Neural cell (in vitro differentiated cells): Measurements from ENCODE around the gene WNT7B. TPM values are rescaled to one million over a fixed set of nuclear protein-coding genes. Genes with fewer than 3 reads are reported as not detected.

ENCODE experiments used
- H2AFZ ChIP-seq: fragments of 200-600, 300-800 bp; sonication (generic), shearing (Covaris generic); 2 replicates; pipeline ENCODE4 v1.6.0; 2014; ENCODE audit warnings: low read depth, mild to moderate bottlenecking, antibody characterized with exemption, low read length, moderate library complexity
- H3F3A ChIP-seq: fragments of 200-600 bp; shearing (Covaris generic); 2 replicates; pipeline ENCODE4 v1.6.1; 2016; ENCODE audit warnings: mild to moderate bottlenecking, moderate library complexity, mixed read lengths, antibody characterized with exemption, low read length; ENCODE audit not compliant: insufficient read depth, poor library complexity, severe bottlenecking
- H3K27ac ChIP-seq: fragments of 200-600, 300-800 bp; sonication (generic), shearing (Covaris generic); 2 replicates; pipeline ENCODE4 v1.5.1; 2014; ENCODE audit warnings: mild to moderate bottlenecking, low read length, moderate library complexity
- H3K27me3 ChIP-seq: fragments of 300-800, 200-600 bp; sonication (generic), shearing (Covaris generic); 2 replicates; pipeline ENCODE4 v1.6.0; 2014; ENCODE audit warnings: mild to moderate bottlenecking, low read depth, low read length, moderate library complexity; ENCODE audit not compliant: insufficient read depth
- H3K36me3 ChIP-seq: fragments of 300-800, 200-600 bp; sonication (generic), shearing (Covaris generic); 2 replicates; pipeline ENCODE4 v1.5.1; 2014; ENCODE audit warnings: mild to moderate bottlenecking, antibody characterized with exemption, low read length, moderate library complexity; ENCODE audit not compliant: insufficient read depth
- H3K4me2 ChIP-seq: fragments of 300-800, 200-600 bp; sonication (generic), shearing (Covaris generic); 2 replicates; pipeline ENCODE4 v1.6.0; 2014; ENCODE audit warnings: mild to moderate bottlenecking, low read length
- H3K4me3 ChIP-seq: fragments of 300-800, 200-600 bp; sonication (generic), shearing (Covaris generic); 2 replicates; pipeline ENCODE4 v1.5.1; 2014; ENCODE audit warnings: mild to moderate bottlenecking, low read length, moderate library complexity
- H3K79me2 ChIP-seq: fragments of 200-600 bp; shearing (Covaris generic); replicated peaks from 2 replicates; pipeline ENCODE4 v1.6.0; 2014; ENCODE audit warnings: mild to moderate bottlenecking, low read length, moderate library complexity; ENCODE audit not compliant: insufficient read depth
- H3K9ac ChIP-seq: fragments of 300-800, 200-600 bp; sonication (generic), shearing (Covaris generic); 2 replicates; pipeline ENCODE4 v1.6.1; 2016; ENCODE audit warnings: mild to moderate bottlenecking, low read length, mixed read lengths
- H3K9me2 ChIP-seq: fragments of 200-600 bp; shearing (Covaris generic); 2 replicates; pipeline ENCODE4 v1.6.1; 2016; ENCODE audit warnings: mild to moderate bottlenecking, low read length, mixed read lengths; ENCODE audit not compliant: insufficient read depth
- H3K9me3 ChIP-seq: fragments of 200-600, 300-800 bp; sonication (generic), shearing (Covaris generic); 2 replicates; pipeline ENCODE4 v1.6.1; 2016; ENCODE audit warnings: mild to moderate bottlenecking, mixed run types, low read length, moderate library complexity, mixed read lengths
- H4K20me1 ChIP-seq: fragments of 200-600 bp; shearing (Covaris generic); 2 replicates; pipeline ENCODE4 v1.6.1; 2016; ENCODE audit warnings: mild to moderate bottlenecking, mixed run types; ENCODE audit not compliant: insufficient read depth
- EP300 ChIP-seq: fragments of 450-650 bp; conservative IDR thresholded peaks from 2 replicates; pipeline ENCODE4 v1.6.1; 2014; ENCODE audit warnings: antibody characterized with exemption, mild to moderate bottlenecking, moderate library complexity; ENCODE audit not compliant: poor library complexity, severe bottlenecking
- EZH2 ChIP-seq: fragments of 200-600, 300-800 bp; shearing (Covaris generic), sonication (generic); IDR thresholded peaks from 2 replicates; pipeline ENCODE4 v1.6.1; 2014; ENCODE audit warnings: antibody characterized with exemption, low read length, borderline replicate concordance, mild to moderate bottlenecking; ENCODE audit not compliant: insufficient read depth, poor library complexity, severe bottlenecking
- MXI1 ChIP-seq: fragments of 450-650 bp; conservative IDR thresholded peaks from 2 replicates; pipeline ENCODE4 v1.6.1; 2014; ENCODE audit warnings: antibody characterized with exemption, mild to moderate bottlenecking; ENCODE audit not compliant: poor library complexity, severe bottlenecking
- POLR2AphosphoS5 ChIP-seq: IDR thresholded peaks from 2 replicates; pipeline ENCODE4 v1.6.1; 2012
- RAD21 ChIP-seq: fragments of 450-650 bp; conservative IDR thresholded peaks from 2 replicates; pipeline ENCODE4 v1.6.1; 2014; ENCODE audit warnings: antibody characterized with exemption, mild to moderate bottlenecking, moderate library complexity
- SMC3 ChIP-seq: fragments of 450-650 bp; conservative IDR thresholded peaks from 2 replicates; pipeline ENCODE4 v1.6.1; 2014; ENCODE audit warnings: antibody characterized with exemption, mild to moderate bottlenecking, moderate library complexity; ENCODE audit not compliant: poor library complexity
- TAF1 ChIP-seq: IDR thresholded peaks from 2 replicates; pipeline ENCODE4 v1.6.1; 2012; ENCODE audit warnings: low read depth
- polyA plus RNA-seq: library from polyadenylated mRNA; depleted of rRNA; stranded (reverse); fragments of >200 nt; gene quantifications from 2 replicates; pipeline ENCODE4 v1.2.3, GENCODE V29; 2014
- TF ChIP-seq, protein P1 (sequence below): IDR thresholded peaks from 2 replicates; pipeline ENCODE4 v1.6.1; 2012; ENCODE audit warnings: borderline replicate concordance
- TF ChIP-seq, protein P2 (sequence below): fragments of 450-650 bp; IDR thresholded peaks from 2 replicates; pipeline ENCODE4 v1.5.1; 2014; ENCODE audit warnings: antibody characterized with exemption, mild to moderate bottlenecking, moderate library complexity; ENCODE audit not compliant: poor library complexity, severe bottlenecking

Gene WNT7B
- polyA plus RNA-seq, 1 donor from 2014 or later: 0.16 TPM

DNA sequence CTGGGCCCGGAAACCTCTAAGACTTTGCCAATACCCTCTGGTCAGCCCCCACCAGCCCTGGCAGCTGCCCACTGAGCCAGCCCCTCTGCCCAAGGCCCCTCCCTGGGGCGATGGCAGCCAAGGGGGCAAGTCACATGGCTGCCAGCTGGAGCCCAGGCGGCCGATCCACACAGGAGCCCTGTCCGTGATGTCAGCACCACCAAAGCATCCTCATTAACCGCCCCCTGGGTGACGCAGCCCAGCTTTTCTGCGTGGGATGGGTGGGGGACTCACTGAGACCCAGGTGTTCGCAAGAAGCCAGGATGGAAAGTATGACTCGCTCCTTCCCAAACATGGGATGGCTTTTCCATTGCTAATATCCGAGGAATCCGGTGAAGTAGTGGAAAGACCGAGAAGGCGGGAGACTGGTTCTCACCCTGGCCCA lies 46.6 kb upstream of the WNT7B start:
- Histone ChIP-seq H3K27me3 (peaks cover 85% of the 10 kb centered on the region), H3K9me2 (no peaks in the 10 kb centered on the region), H3F3A (no peaks in the 10 kb centered on the region), H3K36me3 (no peaks in the 10 kb centered on the region), H2AFZ (no peak overlapping the region), H3K27ac (no peak overlapping the region), H3K4me3 (no peak overlapping the region), H3K9ac (no peak overlapping the region), H3K9me3 (no peaks in the 10 kb centered on the region), H3K4me2 (no peak overlapping the region), H4K20me1 (no peaks in the 10 kb centered on the region), H3K79me2 (no peaks in the 10 kb centered on the region)
- TF ChIP-seq, protein P1, sequence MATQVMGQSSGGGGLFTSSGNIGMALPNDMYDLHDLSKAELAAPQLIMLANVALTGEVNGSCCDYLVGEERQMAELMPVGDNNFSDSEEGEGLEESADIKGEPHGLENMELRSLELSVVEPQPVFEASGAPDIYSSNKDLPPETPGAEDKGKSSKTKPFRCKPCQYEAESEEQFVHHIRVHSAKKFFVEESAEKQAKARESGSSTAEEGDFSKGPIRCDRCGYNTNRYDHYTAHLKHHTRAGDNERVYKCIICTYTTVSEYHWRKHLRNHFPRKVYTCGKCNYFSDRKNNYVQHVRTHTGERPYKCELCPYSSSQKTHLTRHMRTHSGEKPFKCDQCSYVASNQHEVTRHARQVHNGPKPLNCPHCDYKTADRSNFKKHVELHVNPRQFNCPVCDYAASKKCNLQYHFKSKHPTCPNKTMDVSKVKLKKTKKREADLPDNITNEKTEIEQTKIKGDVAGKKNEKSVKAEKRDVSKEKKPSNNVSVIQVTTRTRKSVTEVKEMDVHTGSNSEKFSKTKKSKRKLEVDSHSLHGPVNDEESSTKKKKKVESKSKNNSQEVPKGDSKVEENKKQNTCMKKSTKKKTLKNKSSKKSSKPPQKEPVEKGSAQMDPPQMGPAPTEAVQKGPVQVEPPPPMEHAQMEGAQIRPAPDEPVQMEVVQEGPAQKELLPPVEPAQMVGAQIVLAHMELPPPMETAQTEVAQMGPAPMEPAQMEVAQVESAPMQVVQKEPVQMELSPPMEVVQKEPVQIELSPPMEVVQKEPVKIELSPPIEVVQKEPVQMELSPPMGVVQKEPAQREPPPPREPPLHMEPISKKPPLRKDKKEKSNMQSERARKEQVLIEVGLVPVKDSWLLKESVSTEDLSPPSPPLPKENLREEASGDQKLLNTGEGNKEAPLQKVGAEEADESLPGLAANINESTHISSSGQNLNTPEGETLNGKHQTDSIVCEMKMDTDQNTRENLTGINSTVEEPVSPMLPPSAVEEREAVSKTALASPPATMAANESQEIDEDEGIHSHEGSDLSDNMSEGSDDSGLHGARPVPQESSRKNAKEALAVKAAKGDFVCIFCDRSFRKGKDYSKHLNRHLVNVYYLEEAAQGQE: no peak
- TF ChIP-seq, protein P2, sequence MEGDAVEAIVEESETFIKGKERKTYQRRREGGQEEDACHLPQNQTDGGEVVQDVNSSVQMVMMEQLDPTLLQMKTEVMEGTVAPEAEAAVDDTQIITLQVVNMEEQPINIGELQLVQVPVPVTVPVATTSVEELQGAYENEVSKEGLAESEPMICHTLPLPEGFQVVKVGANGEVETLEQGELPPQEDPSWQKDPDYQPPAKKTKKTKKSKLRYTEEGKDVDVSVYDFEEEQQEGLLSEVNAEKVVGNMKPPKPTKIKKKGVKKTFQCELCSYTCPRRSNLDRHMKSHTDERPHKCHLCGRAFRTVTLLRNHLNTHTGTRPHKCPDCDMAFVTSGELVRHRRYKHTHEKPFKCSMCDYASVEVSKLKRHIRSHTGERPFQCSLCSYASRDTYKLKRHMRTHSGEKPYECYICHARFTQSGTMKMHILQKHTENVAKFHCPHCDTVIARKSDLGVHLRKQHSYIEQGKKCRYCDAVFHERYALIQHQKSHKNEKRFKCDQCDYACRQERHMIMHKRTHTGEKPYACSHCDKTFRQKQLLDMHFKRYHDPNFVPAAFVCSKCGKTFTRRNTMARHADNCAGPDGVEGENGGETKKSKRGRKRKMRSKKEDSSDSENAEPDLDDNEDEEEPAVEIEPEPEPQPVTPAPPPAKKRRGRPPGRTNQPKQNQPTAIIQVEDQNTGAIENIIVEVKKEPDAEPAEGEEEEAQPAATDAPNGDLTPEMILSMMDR: no peak
- TF ChIP-seq EP300 (no peak), POLR2AphosphoS5 (no peak), RAD21 (no peak), TAF1 (no peak), SMC3 (no peak), EZH2 (no peak), MXI1 (no peak)

DNA sequence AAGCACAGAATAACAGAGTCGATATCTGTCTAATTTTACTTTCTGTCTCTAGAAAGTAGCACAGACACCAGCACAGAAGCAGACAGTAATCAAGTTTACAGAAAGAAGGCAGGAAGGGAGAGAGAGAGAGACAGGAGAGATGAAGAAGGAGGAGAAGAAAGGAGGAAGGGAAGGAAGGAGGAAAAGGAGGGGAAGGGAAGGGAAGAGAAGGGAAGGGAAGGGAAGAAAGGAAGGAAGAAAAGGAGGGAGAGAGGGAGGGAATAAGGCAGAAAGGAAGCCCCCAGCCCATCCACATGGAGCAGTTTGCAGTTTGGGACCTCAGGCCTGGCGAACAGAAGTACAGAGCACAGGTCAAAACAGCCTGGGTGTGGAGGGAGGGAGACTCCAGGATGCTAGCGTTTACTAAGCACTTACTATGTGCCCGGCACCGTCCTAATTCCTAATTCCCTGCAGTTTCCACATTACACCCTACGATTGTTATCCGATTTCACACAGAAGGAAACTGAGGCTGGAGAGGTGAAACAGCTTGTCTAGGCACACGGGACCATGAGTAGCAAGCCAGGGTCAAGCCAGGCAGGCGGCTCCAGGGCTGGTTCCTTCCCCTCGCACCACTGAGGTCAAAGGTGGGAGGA lies 46.0 kb upstream of the WNT7B start:
- Histone ChIP-seq H3K9me3 (no peaks in the 10 kb centered on the region), H3K27ac (no peak overlapping the region), H3K36me3 (no peaks in the 10 kb centered on the region), H3K9me2 (no peaks in the 10 kb centered on the region), H2AFZ (no peak overlapping the region), H3K79me2 (no peaks in the 10 kb centered on the region), H3K4me2 (no peak overlapping the region), H3K4me3 (no peak overlapping the region), H3F3A (no peaks in the 10 kb centered on the region), H3K9ac (no peak overlapping the region), H4K20me1 (no peaks in the 10 kb centered on the region), H3K27me3 (peaks cover 79% of the 10 kb centered on the region)
- TF ChIP-seq POLR2AphosphoS5: no peak

DNA sequence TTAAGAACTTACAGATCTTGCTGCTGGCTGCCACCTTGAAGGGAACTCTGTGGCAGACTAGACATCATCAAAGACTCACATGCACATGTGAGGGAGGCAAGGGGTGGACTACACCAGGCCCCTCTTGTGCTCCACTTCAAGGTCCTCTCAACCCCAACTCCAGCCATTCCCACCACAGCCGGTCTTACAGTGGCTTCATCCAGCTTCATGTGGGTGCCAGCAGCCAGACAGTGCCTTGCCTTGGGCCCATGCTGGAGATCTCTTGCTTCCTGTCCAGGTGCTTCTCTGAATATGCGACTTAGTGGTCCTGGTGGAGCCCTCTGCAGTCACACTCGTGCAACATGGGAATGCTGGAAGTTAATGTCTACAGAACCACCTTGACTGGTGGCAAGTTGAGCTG lies 44.6 kb upstream of the WNT7B start:
- H3K79me2 ChIP-seq: no peaks in the 10 kb centered on the region
- no peaks in the 10 kb centered on the region for H3K36me3 ChIP-seq
- H2AFZ ChIP-seq: no peak overlapping the region
- peaks cover 65% of the 10 kb centered on the region for H3K27me3 ChIP-seq
- H3K27ac ChIP-seq: no peak overlapping the region
- no peak overlapping the region for H3K4me3 ChIP-seq
- H3K4me2 ChIP-seq: no peak overlapping the region
- no peaks in the 10 kb centered on the region for H4K20me1 ChIP-seq
- H3F3A ChIP-seq: no peaks in the 10 kb centered on the region
- no peaks in the 10 kb centered on the region for H3K9me3 ChIP-seq
- H3K9ac ChIP-seq: no peak overlapping the region
- H3K9me2 ChIP-seq: no peaks in the 10 kb centered on the region
- TF ChIP-seq, protein P1: no peak
- TF ChIP-seq RAD21 (no peak), POLR2AphosphoS5 (no peak), MXI1 (no peak), EZH2 (no peak), SMC3 (no peak), TAF1 (no peak), EP300 (no peak)
- TF ChIP-seq, protein P2: no peak
